ENCODE results near the gene UQCRC1.
A peak's percentile ranks its signal among the peaks of the same experiment; 100 is the strongest.

Gene UQCRC1

GRCh38 chr3:48609088-48610005, at the start of gene UQCRC1:
Gene UQCRC1, minus strand, starts transcription at chr3:48609646. Its CDS starts 26 bp downstream, at chr3:48609620.
- no peak for FAIRE-seq

GRCh38 chr3:48656841-48657281, 47.4 kb upstream of the UQCRC1 start:
- FAIRE-seq: no peak

GRCh38 chr3:48656061-48656840, 46.8 kb upstream of the UQCRC1 start:
- FAIRE-seq: no peak

GRCh38 chr3:48655606-48656005, 46.2 kb upstream of the UQCRC1 start:
- FAIRE-seq: no peak

GRCh38 chr3:48655063-48655462, 45.6 kb upstream of the UQCRC1 start:
- no peak for FAIRE-seq

GRCh38 chr3:48652923-48653715, 43.7 kb upstream of the UQCRC1 start:
- FAIRE-seq: no peak

- no peak for FAIRE-seq
Measured at GRCh38 chr3:48651771-48652170, 42.3 kb upstream of the UQCRC1 start.

- no peak for FAIRE-seq
Measured at GRCh38 chr3:48650723-48651122, 41.3 kb upstream of the UQCRC1 start.

- FAIRE-seq: no peak
Measured at GRCh38 chr3:48648188-48648850, 38.9 kb upstream of the UQCRC1 start.

GRCh38 chr3:48647714-48648113, 38.3 kb upstream of the UQCRC1 start:
- FAIRE-seq: no peak

- FAIRE-seq: no peak
Measured at GRCh38 chr3:48644898-48645760, 35.7 kb upstream of the UQCRC1 start.

GRCh38 chr3:48642605-48643004, 33.2 kb upstream of the UQCRC1 start:
- no peak for FAIRE-seq

- no peak for FAIRE-seq
Measured at GRCh38 chr3:48641396-48641795, 31.9 kb upstream of the UQCRC1 start.

GRCh38 chr3:48639944-48640606, 30.6 kb upstream of the UQCRC1 start:
- no peak for FAIRE-seq

- no peak for FAIRE-seq
Measured at GRCh38 chr3:48637305-48637704, 27.9 kb upstream of the UQCRC1 start.

GRCh38 chr3:48636149-48636655, 26.8 kb upstream of the UQCRC1 start:
- FAIRE-seq: no peak

- FAIRE-seq: peak; percentile 86
Measured at GRCh38 chr3:48635222-48636021, 26.0 kb upstream of the UQCRC1 start, which contains the start of gene SLC26A6. Gene SLC26A6, minus strand, starts transcription at chr3:48635461. Its CDS starts 68 bp downstream, at chr3:48635393.

GRCh38 chr3:48634661-48635221, 25.3 kb upstream of the UQCRC1 start:
- no peak for FAIRE-seq

GRCh38 chr3:48633743-48634142, 24.3 kb upstream of the UQCRC1 start:
- FAIRE-seq: no peak
